ENCODE results near the gene CD38.
"Not testable (repeated sequence)": the region's sequence is repeated elsewhere in the genome, so short reads cannot be mapped to it uniquely, and the experiment has no call there.

DNA sequence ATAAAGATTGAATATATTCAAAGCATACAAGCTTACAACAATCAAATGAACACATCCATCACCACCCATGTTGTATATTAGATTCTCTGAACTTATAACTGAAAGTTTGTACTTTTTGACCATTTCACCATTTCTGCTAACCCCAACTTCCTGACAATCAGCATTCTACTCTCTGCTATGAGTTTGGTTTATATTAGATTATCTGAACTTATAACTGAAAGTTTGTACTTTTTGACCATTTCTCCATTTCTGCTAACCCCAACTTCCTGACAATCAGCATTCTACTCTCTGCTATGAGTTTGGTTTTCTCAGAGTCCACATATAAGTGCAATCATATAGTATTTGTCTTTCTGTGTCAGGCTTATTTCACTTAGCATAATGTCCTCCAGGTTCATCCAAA lies 15.7 kb upstream of the CD38 start:
- TF ChIP-seq, protein P1, sequence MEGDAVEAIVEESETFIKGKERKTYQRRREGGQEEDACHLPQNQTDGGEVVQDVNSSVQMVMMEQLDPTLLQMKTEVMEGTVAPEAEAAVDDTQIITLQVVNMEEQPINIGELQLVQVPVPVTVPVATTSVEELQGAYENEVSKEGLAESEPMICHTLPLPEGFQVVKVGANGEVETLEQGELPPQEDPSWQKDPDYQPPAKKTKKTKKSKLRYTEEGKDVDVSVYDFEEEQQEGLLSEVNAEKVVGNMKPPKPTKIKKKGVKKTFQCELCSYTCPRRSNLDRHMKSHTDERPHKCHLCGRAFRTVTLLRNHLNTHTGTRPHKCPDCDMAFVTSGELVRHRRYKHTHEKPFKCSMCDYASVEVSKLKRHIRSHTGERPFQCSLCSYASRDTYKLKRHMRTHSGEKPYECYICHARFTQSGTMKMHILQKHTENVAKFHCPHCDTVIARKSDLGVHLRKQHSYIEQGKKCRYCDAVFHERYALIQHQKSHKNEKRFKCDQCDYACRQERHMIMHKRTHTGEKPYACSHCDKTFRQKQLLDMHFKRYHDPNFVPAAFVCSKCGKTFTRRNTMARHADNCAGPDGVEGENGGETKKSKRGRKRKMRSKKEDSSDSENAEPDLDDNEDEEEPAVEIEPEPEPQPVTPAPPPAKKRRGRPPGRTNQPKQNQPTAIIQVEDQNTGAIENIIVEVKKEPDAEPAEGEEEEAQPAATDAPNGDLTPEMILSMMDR (CRISPR knock-in tag; IDR thresholded peaks at IDR 0.05) = not testable (repeated sequence)
- TF ChIP-seq HIVEP1 (CRISPR knock-in tag; IDR thresholded peaks at IDR 0.05); ZNF562 (CRISPR knock-in tag; IDR thresholded peaks at IDR 0.05; ENCODE audit: borderline replicate concordance); MIER2 (CRISPR knock-in tag; IDR thresholded peaks at IDR 0.05); CHD2 (IDR thresholded peaks at IDR 0.05; ENCODE audit: low read depth, low read length); ZFX (CRISPR knock-in tag; IDR thresholded peaks at IDR 0.05; ENCODE audit: low read depth); MAFK (conservative IDR thresholded peaks at IDR 0.05 in 1 of 2, IDR thresholded peaks at IDR 0.05 in 1 of 2; ENCODE audit: low read length in 2 of 2): not testable (repeated sequence)
- TF ChIP-seq, protein P2, sequence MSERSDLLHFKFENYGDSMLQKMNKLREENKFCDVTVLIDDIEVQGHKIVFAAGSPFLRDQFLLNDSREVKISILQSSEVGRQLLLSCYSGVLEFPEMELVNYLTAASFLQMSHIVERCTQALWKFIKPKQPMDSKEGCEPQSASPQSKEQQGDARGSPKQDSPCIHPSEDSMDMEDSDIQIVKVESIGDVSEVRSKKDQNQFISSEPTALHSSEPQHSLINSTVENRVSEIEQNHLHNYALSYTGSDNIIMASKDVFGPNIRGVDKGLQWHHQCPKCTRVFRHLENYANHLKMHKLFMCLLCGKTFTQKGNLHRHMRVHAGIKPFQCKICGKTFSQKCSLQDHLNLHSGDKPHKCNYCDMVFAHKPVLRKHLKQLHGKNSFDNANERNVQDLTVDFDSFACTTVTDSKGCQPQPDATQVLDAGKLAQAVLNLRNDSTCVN (CRISPR knock-in tag; IDR thresholded peaks at IDR 0.05; ENCODE audit: borderline replicate concordance) = not testable (repeated sequence)
- TF ChIP-seq, protein P3, sequence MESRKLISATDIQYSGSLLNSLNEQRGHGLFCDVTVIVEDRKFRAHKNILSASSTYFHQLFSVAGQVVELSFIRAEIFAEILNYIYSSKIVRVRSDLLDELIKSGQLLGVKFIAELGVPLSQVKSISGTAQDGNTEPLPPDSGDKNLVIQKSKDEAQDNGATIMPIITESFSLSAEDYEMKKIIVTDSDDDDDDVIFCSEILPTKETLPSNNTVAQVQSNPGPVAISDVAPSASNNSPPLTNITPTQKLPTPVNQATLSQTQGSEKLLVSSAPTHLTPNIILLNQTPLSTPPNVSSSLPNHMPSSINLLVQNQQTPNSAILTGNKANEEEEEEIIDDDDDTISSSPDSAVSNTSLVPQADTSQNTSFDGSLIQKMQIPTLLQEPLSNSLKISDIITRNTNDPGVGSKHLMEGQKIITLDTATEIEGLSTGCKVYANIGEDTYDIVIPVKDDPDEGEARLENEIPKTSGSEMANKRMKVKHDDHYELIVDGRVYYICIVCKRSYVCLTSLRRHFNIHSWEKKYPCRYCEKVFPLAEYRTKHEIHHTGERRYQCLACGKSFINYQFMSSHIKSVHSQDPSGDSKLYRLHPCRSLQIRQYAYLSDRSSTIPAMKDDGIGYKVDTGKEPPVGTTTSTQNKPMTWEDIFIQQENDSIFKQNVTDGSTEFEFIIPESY (CRISPR knock-in tag; IDR thresholded peaks at IDR 0.05) = not testable (repeated sequence)
- TF ChIP-seq, protein P4, sequence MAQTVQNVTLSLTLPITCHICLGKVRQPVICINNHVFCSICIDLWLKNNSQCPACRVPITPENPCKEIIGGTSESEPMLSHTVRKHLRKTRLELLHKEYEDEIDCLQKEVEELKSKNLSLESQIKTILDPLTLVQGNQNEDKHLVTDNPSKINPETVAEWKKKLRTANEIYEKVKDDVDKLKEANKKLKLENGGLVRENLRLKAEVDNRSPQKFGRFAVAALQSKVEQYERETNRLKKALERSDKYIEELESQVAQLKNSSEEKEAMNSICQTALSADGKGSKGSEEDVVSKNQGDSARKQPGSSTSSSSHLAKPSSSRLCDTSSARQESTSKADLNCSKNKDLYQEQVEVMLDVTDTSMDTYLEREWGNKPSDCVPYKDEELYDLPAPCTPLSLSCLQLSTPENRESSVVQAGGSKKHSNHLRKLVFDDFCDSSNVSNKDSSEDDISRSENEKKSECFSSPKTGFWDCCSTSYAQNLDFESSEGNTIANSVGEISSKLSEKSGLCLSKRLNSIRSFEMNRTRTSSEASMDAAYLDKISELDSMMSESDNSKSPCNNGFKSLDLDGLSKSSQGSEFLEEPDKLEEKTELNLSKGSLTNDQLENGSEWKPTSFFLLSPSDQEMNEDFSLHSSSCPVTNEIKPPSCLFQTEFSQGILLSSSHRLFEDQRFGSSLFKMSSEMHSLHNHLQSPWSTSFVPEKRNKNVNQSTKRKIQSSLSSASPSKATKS (CRISPR knock-in tag; IDR thresholded peaks at IDR 0.05) = not testable (repeated sequence)
